HepG2 (cell line): Measurements from ENCODE around the gene CMA1. TPM values are rescaled to one million over a fixed set of nuclear protein-coding genes. Genes with fewer than 3 reads are reported as not detected.

Experiments
- ATAC-seq: fragments of 200-7000 bp; cut with Tn5 transposase; 3 replicates; pipeline ENCODE4 v1.9.1; 2020; ENCODE audit warnings: mild to moderate bottlenecking, moderate library complexity
- BruUV-seq: library from RNA; stranded (reverse); fragments of 400-500 nt; replicated peaks from 2 replicates; lab custom pipeline; 2021; lab: Mats Ljungman, UMichigan
- CTCF ChIA-PET: fragments of 300-600 bp; formaldehyde crosslinking; extraction: SDS; loops from one replicate; lab custom pipeline; 2021; ENCODE audit warnings: low total read pairs, inconsistent platforms, low intra/inter-chr PET ratio; lab: Yijun Ruan, JAX
- POLR2A ChIA-PET: fragments of 350-600 bp; sonication (Branson Sonifier 250); formaldehyde crosslinking; loops from one replicate; lab custom pipeline; 2020; ENCODE audit warnings: antibody characterized with exemption, inconsistent platforms; lab: Yijun Ruan, JAX
- DNase-seq: peaks from one replicate; pipeline ENCODE4 v3.0.0-alpha.2; 2015; ENCODE audit warnings: low spot score
- FAIRE-seq: peaks from 3 replicates; lab custom pipeline; 2011; peaks lifted over from hg19 to GRCh38; lab: Jason Lieb, UNC
- H2AFZ ChIP-seq: one replicate; pipeline ENCODE4 v1.6.1; 2011; ENCODE audit warnings: low read length, inconsistent platforms
- H3K27ac ChIP-seq: fragments of 300-600 bp; 3 replicates; pipeline ENCODE4 v1.8.0; 2011; ENCODE audit warnings: mixed run types, mild to moderate bottlenecking, mixed read lengths, low read length, inconsistent platforms; ENCODE audit not compliant: insufficient read depth; ENCODE audit errors: extremely low read length
- H3K27me3 ChIP-seq, 2 experiments: fragments of 200-600 bp in 1 of 2; 2 replicates in 1 of 2; 3 replicates in 1 of 2; pipeline versions ENCODE4 v1.6.0 to v1.8.0; 2011; ENCODE audit warnings: low read length in 2 of 2, mild to moderate bottlenecking in 2 of 2, moderate library complexity in 2 of 2, inconsistent platforms in 1 of 2; ENCODE audit not compliant: insufficient read depth in 2 of 2, control insufficient read depth in 1 of 2
- H3K36me3 ChIP-seq, 2 experiments: fragments of 200-600 bp in 1 of 2; replicated peaks in 1 of 2; 2 replicates in 1 of 2; 3 replicates in 1 of 2; pipeline versions ENCODE4 v1.5.1 to v1.8.0; 2011; ENCODE audit warnings: low read length in 2 of 2, inconsistent platforms in 1 of 2; ENCODE audit not compliant: insufficient read depth in 2 of 2, control insufficient read depth in 1 of 2
- H3K4me1 ChIP-seq: 2 replicates; pipeline ENCODE4 v1.5.1; 2012; ENCODE audit warnings: low read length, inconsistent platforms; ENCODE audit not compliant: insufficient read depth
- H3K4me2 ChIP-seq: 2 replicates; pipeline ENCODE4 v1.6.0; 2011; ENCODE audit warnings: low read depth, low read length, inconsistent platforms
- H3K4me3 ChIP-seq, 3 experiments: fragments of 200-600 bp in 1 of 3; sonication (generic), shearing (Covaris generic) in 1 of 3; replicated peaks in 1 of 3; 2 replicates each; pipeline ENCODE4 v1.5.1; 2011 to 2016; ENCODE audit warnings: low read length in 3 of 3, inconsistent platforms in 2 of 3, low read depth in 2 of 3, mild to moderate bottlenecking in 2 of 3, control low read depth in 1 of 3, mixed read lengths in 1 of 3; ENCODE audit not compliant: insufficient read depth in 1 of 3
- H3K79me2 ChIP-seq: one replicate; pipeline ENCODE4 v1.6.1; 2011; ENCODE audit warnings: low read length, inconsistent platforms; ENCODE audit not compliant: insufficient read depth
- H3K9ac ChIP-seq: 2 replicates; pipeline ENCODE4 v1.6.0; 2011; ENCODE audit warnings: mild to moderate bottlenecking, low read depth, low read length, inconsistent platforms; ENCODE audit not compliant: insufficient read depth
- H3K9me3 ChIP-seq: 2 replicates; pipeline ENCODE4 v1.5.1; 2012; ENCODE audit warnings: mild to moderate bottlenecking, low read length
- H4K20me1 ChIP-seq: 2 replicates; pipeline ENCODE4 v1.6.0; 2011; ENCODE audit warnings: inconsistent platforms, mild to moderate bottlenecking, low read length, moderate library complexity; ENCODE audit not compliant: insufficient read depth
- BRCA1 ChIP-seq: sonication (generic); formaldehyde crosslinking; IDR thresholded peaks from 2 replicates; pipeline ENCODE4 v1.4.0; 2020; ENCODE audit warnings: missing genetic modification reagents
- FOXP1 ChIP-seq, 2 experiments: fragments of 450-650 bp in 1 of 2; IDR thresholded peaks; 2 replicates each; pipeline ENCODE4 v1.6.1; 2017 to 2018; ENCODE audit warnings: antibody characterized with exemption in 1 of 2
- MXI1 ChIP-seq: IDR thresholded peaks from 3 replicates; pipeline ENCODE4 v1.6.1; 2012; ENCODE audit warnings: low read depth, low read length, inconsistent platforms, borderline replicate concordance
- PTBP1 ChIP-seq: fragments of 200-400 bp; formaldehyde crosslinking; IDR thresholded peaks from 2 replicates; pipeline ENCODE4 v1.6.1; 2018; ENCODE audit warnings: low read length, low read depth; ENCODE audit not compliant: poor library complexity, severe bottlenecking
- THAP9 ChIP-seq: sonication (generic); formaldehyde crosslinking; IDR thresholded peaks from 2 replicates; pipeline ENCODE4; 2020; ENCODE audit warnings: missing genetic modification reagents, mild to moderate bottlenecking, borderline replicate concordance
- U2AF1 ChIP-seq: fragments of 200-400 bp; formaldehyde crosslinking; optimal IDR thresholded peaks from 2 replicates; pipeline ENCODE3; 2017; ENCODE audit warnings: mild to moderate bottlenecking, low read depth, low read length
- YEATS4 ChIP-seq: sonication (generic); formaldehyde crosslinking; IDR thresholded peaks from 2 replicates; pipeline ENCODE4 v1.4.0; 2020; ENCODE audit warnings: missing genetic modification reagents, borderline replicate concordance
- YY1 ChIP-seq: IDR thresholded peaks from 2 replicates; pipeline ENCODE4 v1.6.1; 2011; ENCODE audit warnings: low read length, low read depth, moderate library complexity, mild to moderate bottlenecking; ENCODE audit not compliant: insufficient read depth, insufficient replicate concordance
- WGBS: methylation state at CpG from one replicate; pipeline ENCODE4 v1.1.6; 2017; ENCODE audit warnings: low lambda C conversion rate; 5-methylcytosine and 5-hydroxymethylcytosine counted together
- in situ Hi-C: cut with HindIII; loops from 2 replicates; pipeline ENCODE4 v1.10.0; 2017; ENCODE audit warnings: low pct_unique_long_range_greater_than_20kb; ENCODE audit not compliant: extremely low pct_ligation_motif_present
- intact Hi-C: fragments of 100-400 bp; cut with micrococcal nuclease; formaldehyde crosslinking; loops from one replicate; pipeline ENCODE4 v1.10.0; 2022; ENCODE audit not compliant: unreplicated experiment
- polyA plus RNA-seq, 8 experiments: library from polyadenylated mRNA; depleted of rRNA in 3 of 8; stranded (reverse) in 7 of 8; unstranded in 1 of 8; fragments of >200 nt; fragmentation: Illumina TruSeq in 4 of 8; extraction: Trizol in 4 of 8; gene quantifications; 2 replicates each; pipeline versions ENCODE4 v1.2.1 to v1.2.3, GENCODE V29; 2011 to 2016; ENCODE audit warnings: low read depth in 4 of 8, missing spikeins in 1 of 8, mixed read lengths in 1 of 8; ENCODE audit not compliant: insufficient read depth in 1 of 8
- total RNA-seq, 5 experiments: library from RNA; depleted of rRNA; stranded (reverse); fragments of >200 nt; fragmentation: Illumina TruSeq; extraction: Trizol; gene quantifications; 2 replicates each; pipeline ENCODE4 v1.2.3, GENCODE V29; 2016; ENCODE audit warnings: low read depth in 1 of 5

Gene CMA1
- total and polyA plus RNA-seq, 2 of the 13 experiments (the other 11 are each of a cell fraction or from before 2014, with no cell fraction given) = not detected

DNA sequence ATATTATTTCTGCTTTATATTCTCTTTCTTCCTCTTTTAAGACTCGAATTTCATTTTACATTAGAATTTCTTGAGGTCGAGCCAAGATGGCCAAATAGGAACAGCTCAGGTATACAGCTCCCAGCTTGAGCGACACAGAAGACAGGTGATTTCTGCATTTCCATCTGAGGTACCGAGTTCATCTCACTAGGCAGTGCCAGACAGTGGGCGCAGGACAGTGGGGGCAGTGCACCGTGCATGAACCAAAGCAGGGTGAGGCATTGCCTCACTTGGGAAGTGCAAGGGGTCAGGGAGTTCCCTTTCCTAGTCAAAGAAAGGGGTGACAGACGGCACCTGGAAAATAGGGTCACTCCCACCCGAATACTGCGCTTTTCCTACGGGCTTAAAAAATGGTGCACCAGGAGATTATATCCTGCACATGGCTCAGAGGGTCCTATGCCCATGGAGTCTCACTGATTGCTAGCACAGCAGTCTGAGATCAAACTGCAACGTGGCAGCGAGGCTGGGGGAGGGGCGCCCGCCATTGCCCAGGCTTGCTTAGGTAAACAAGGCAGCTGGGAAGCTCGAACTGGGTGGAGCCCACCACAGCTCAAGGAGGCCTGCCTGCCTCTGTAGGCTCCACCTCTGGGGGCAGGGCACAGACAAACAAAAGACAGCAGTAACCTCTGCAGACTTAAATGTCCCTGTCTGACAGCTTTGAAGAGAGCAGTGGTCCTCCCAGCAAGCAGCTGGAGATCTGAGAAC, 18.0 kb upstream of the CMA1 start (continued):
- TF ChIP-seq THAP9 (CRISPR knock-in tag) = 0 out of 2 replicates have a peak, but pooled peaks have one; percentile 24
- peak; percentile 23 for TF ChIP-seq YY1
- TF ChIP-seq YEATS4 (CRISPR knock-in tag) = peak; percentile 55; the same call in 1 of the 2 replicates

DNA sequence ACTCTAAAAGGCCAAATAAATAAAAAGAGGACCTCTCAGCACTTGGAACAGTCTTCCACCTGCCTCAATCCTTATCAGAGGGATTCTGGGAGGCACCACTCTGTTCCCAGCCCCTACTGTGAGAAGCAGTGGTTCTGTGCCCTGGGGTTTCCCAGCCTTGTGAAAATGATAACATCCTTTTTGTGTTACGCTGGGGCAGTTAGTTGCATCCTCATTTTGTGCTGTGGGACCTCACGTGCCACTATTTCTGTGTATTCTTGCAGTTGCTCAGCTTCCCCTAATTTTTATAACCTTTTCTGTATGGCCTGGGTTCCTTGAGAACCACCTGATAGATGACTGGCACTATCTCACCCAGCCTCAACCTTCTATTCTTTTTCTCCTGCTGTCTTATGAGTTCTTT, 10.8 kb upstream of the CMA1 start:
- no peak for ATAC-seq
- Histone ChIP-seq H3K9ac (no peak overlapping the region), H2AFZ (no peak overlapping the region), H3K4me2 (no peak overlapping the region), H3K27ac (no peak overlapping the region), H4K20me1 (no peaks in the 10 kb centered on the region), H3K9me3 (no peaks in the 10 kb centered on the region), H3K36me3 (no peaks in the 10 kb centered on the region), H3K4me3 (no peak overlapping the region), H3K27me3 (no peaks in the 10 kb centered on the region; a peak in 1 of 5 replicates), H3K79me2 (no peaks in the 10 kb centered on the region), H3K4me1 (no peaks in the 10 kb centered on the region)
- CTCF ChIA-PET = no interaction called here
- in situ Hi-C loops = no loop called here
- POLR2A ChIA-PET = no interaction called here
- no peak for FAIRE-seq
- intact Hi-C loops = no loop called here
- TF ChIP-seq U2AF1 = no peak
- no peak for TF ChIP-seq BRCA1
- no peak for TF ChIP-seq FOXP1 (IDR thresholded peaks at IDR 0.05)
- no peak for TF ChIP-seq FOXP1 (CRISPR knock-in tag; IDR thresholded peaks at IDR 0.05)
- TF ChIP-seq MXI1 = no peak
- no peak for TF ChIP-seq PTBP1
- BruUV-seq = no TSS peak
- WGBS = 5% methylated on average over 2 of the region's 2 CpGs
- DNase-seq = no peak
